Neural cell (in vitro differentiated cells): ENCODE results near the gene KLK8. TPM values are rescaled to one million over a fixed set of nuclear protein-coding genes. Genes with fewer than 3 reads are reported as not detected.

ENCODE experiments used
- H2AFZ ChIP-seq: fragments of 200-600, 300-800 bp; sonication (generic), shearing (Covaris generic); 2 replicates; pipeline ENCODE4 v1.6.0; 2014; ENCODE audit warnings: low read depth, mild to moderate bottlenecking, antibody characterized with exemption, low read length, moderate library complexity
- H3F3A ChIP-seq: fragments of 200-600 bp; shearing (Covaris generic); 2 replicates; pipeline ENCODE4 v1.6.1; 2016; ENCODE audit warnings: mild to moderate bottlenecking, moderate library complexity, mixed read lengths, antibody characterized with exemption, low read length; ENCODE audit not compliant: insufficient read depth, poor library complexity, severe bottlenecking
- H3K27ac ChIP-seq: fragments of 200-600, 300-800 bp; sonication (generic), shearing (Covaris generic); 2 replicates; pipeline ENCODE4 v1.5.1; 2014; ENCODE audit warnings: mild to moderate bottlenecking, low read length, moderate library complexity
- H3K27me3 ChIP-seq: fragments of 300-800, 200-600 bp; sonication (generic), shearing (Covaris generic); 2 replicates; pipeline ENCODE4 v1.6.0; 2014; ENCODE audit warnings: mild to moderate bottlenecking, low read depth, low read length, moderate library complexity; ENCODE audit not compliant: insufficient read depth
- H3K36me3 ChIP-seq: fragments of 300-800, 200-600 bp; sonication (generic), shearing (Covaris generic); 2 replicates; pipeline ENCODE4 v1.5.1; 2014; ENCODE audit warnings: mild to moderate bottlenecking, antibody characterized with exemption, low read length, moderate library complexity; ENCODE audit not compliant: insufficient read depth
- H3K4me2 ChIP-seq: fragments of 300-800, 200-600 bp; sonication (generic), shearing (Covaris generic); 2 replicates; pipeline ENCODE4 v1.6.0; 2014; ENCODE audit warnings: mild to moderate bottlenecking, low read length
- H3K4me3 ChIP-seq: fragments of 300-800, 200-600 bp; sonication (generic), shearing (Covaris generic); 2 replicates; pipeline ENCODE4 v1.5.1; 2014; ENCODE audit warnings: mild to moderate bottlenecking, low read length, moderate library complexity
- H3K79me2 ChIP-seq: fragments of 200-600 bp; shearing (Covaris generic); replicated peaks from 2 replicates; pipeline ENCODE4 v1.6.0; 2014; ENCODE audit warnings: mild to moderate bottlenecking, low read length, moderate library complexity; ENCODE audit not compliant: insufficient read depth
- H3K9ac ChIP-seq: fragments of 300-800, 200-600 bp; sonication (generic), shearing (Covaris generic); 2 replicates; pipeline ENCODE4 v1.6.1; 2016; ENCODE audit warnings: mild to moderate bottlenecking, low read length, mixed read lengths
- H3K9me2 ChIP-seq: fragments of 200-600 bp; shearing (Covaris generic); 2 replicates; pipeline ENCODE4 v1.6.1; 2016; ENCODE audit warnings: mild to moderate bottlenecking, low read length, mixed read lengths; ENCODE audit not compliant: insufficient read depth
- H3K9me3 ChIP-seq: fragments of 200-600, 300-800 bp; sonication (generic), shearing (Covaris generic); 2 replicates; pipeline ENCODE4 v1.6.1; 2016; ENCODE audit warnings: mild to moderate bottlenecking, mixed run types, low read length, moderate library complexity, mixed read lengths
- H4K20me1 ChIP-seq: fragments of 200-600 bp; shearing (Covaris generic); 2 replicates; pipeline ENCODE4 v1.6.1; 2016; ENCODE audit warnings: mild to moderate bottlenecking, mixed run types; ENCODE audit not compliant: insufficient read depth
- EZH2 ChIP-seq: fragments of 200-600, 300-800 bp; shearing (Covaris generic), sonication (generic); IDR thresholded peaks from 2 replicates; pipeline ENCODE4 v1.6.1; 2014; ENCODE audit warnings: antibody characterized with exemption, low read length, borderline replicate concordance, mild to moderate bottlenecking; ENCODE audit not compliant: insufficient read depth, poor library complexity, severe bottlenecking
- MXI1 ChIP-seq: fragments of 450-650 bp; conservative IDR thresholded peaks from 2 replicates; pipeline ENCODE4 v1.6.1; 2014; ENCODE audit warnings: antibody characterized with exemption, mild to moderate bottlenecking; ENCODE audit not compliant: poor library complexity, severe bottlenecking
- RAD21 ChIP-seq: fragments of 450-650 bp; conservative IDR thresholded peaks from 2 replicates; pipeline ENCODE4 v1.6.1; 2014; ENCODE audit warnings: antibody characterized with exemption, mild to moderate bottlenecking, moderate library complexity
- SMC3 ChIP-seq: fragments of 450-650 bp; conservative IDR thresholded peaks from 2 replicates; pipeline ENCODE4 v1.6.1; 2014; ENCODE audit warnings: antibody characterized with exemption, mild to moderate bottlenecking, moderate library complexity; ENCODE audit not compliant: poor library complexity
- polyA plus RNA-seq: library from polyadenylated mRNA; depleted of rRNA; stranded (reverse); fragments of >200 nt; gene quantifications from 2 replicates; pipeline ENCODE4 v1.2.3, GENCODE V29; 2014
- TF ChIP-seq, protein P1 (sequence below): IDR thresholded peaks from 2 replicates; pipeline ENCODE4 v1.6.1; 2012; ENCODE audit warnings: borderline replicate concordance
- TF ChIP-seq, protein P2 (sequence below): fragments of 450-650 bp; IDR thresholded peaks from 2 replicates; pipeline ENCODE4 v1.5.1; 2014; ENCODE audit warnings: antibody characterized with exemption, mild to moderate bottlenecking, moderate library complexity; ENCODE audit not compliant: poor library complexity, severe bottlenecking

Gene KLK8
- polyA plus RNA-seq, 1 donor from 2014 or later, result not detected

DNA sequence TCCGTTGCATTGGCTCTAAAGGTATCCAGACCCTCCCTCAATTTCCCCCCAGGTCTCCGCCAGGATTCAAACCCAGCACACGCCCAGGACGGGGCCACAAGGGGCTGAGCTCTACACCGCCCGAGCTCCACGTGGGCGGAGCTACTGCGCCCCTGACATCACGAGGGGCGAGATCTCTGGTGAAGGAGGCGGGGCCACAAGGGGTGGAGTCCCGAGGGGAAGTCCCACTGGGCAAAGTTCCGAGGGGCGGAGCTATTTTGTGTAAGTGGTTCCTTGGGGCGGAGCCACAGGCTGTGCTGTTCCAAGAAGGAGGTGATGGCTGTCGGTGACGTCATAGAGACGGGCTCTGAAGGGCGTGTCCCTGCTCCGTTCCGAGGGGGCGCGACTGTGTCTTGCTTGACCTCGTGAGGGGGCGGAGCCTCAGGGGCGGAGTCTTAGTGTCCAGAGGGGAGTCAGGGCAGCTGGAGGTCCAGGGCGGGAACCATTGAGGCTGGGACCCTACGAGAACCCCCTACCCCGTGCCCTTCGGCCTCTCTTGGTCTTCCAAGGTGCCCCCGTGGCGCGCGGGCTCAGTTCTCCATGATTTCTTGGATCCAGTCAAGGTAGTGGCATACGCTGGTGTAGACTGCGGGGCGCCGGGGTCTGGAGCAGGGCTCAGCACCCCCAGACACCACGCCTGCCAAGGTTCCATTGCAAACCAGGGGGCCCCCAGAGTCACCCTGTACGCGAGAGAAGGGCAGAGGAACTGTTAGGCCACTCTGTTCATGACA is 1.3 kb upstream of the KLK8 start:
- H3K4me2 ChIP-seq, result no peak overlapping the region
- H4K20me1 ChIP-seq, result no peaks in the 10 kb centered on the region
- H3K79me2 ChIP-seq, result no peaks in the 10 kb centered on the region
- TF ChIP-seq MXI1 (no peak), SMC3 (no peak), RAD21 (no peak), EZH2 (no peak)
- TF ChIP-seq, protein P1, sequence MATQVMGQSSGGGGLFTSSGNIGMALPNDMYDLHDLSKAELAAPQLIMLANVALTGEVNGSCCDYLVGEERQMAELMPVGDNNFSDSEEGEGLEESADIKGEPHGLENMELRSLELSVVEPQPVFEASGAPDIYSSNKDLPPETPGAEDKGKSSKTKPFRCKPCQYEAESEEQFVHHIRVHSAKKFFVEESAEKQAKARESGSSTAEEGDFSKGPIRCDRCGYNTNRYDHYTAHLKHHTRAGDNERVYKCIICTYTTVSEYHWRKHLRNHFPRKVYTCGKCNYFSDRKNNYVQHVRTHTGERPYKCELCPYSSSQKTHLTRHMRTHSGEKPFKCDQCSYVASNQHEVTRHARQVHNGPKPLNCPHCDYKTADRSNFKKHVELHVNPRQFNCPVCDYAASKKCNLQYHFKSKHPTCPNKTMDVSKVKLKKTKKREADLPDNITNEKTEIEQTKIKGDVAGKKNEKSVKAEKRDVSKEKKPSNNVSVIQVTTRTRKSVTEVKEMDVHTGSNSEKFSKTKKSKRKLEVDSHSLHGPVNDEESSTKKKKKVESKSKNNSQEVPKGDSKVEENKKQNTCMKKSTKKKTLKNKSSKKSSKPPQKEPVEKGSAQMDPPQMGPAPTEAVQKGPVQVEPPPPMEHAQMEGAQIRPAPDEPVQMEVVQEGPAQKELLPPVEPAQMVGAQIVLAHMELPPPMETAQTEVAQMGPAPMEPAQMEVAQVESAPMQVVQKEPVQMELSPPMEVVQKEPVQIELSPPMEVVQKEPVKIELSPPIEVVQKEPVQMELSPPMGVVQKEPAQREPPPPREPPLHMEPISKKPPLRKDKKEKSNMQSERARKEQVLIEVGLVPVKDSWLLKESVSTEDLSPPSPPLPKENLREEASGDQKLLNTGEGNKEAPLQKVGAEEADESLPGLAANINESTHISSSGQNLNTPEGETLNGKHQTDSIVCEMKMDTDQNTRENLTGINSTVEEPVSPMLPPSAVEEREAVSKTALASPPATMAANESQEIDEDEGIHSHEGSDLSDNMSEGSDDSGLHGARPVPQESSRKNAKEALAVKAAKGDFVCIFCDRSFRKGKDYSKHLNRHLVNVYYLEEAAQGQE, result no peak
- TF ChIP-seq, protein P2, sequence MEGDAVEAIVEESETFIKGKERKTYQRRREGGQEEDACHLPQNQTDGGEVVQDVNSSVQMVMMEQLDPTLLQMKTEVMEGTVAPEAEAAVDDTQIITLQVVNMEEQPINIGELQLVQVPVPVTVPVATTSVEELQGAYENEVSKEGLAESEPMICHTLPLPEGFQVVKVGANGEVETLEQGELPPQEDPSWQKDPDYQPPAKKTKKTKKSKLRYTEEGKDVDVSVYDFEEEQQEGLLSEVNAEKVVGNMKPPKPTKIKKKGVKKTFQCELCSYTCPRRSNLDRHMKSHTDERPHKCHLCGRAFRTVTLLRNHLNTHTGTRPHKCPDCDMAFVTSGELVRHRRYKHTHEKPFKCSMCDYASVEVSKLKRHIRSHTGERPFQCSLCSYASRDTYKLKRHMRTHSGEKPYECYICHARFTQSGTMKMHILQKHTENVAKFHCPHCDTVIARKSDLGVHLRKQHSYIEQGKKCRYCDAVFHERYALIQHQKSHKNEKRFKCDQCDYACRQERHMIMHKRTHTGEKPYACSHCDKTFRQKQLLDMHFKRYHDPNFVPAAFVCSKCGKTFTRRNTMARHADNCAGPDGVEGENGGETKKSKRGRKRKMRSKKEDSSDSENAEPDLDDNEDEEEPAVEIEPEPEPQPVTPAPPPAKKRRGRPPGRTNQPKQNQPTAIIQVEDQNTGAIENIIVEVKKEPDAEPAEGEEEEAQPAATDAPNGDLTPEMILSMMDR, result no peak
- no peaks in the 10 kb centered on the region for H3F3A ChIP-seq
- H2AFZ ChIP-seq, result no peak overlapping the region
- H3K9me3 ChIP-seq, result no peaks in the 10 kb centered on the region
- H3K27ac ChIP-seq, result no peak overlapping the region
- H3K4me3 ChIP-seq, result no peak overlapping the region
- no peaks in the 10 kb centered on the region for H3K27me3 ChIP-seq
- no peaks in the 10 kb centered on the region for H3K9me2 ChIP-seq
- no peak overlapping the region for H3K9ac ChIP-seq
- H3K36me3 ChIP-seq, result no peaks in the 10 kb centered on the region

DNA sequence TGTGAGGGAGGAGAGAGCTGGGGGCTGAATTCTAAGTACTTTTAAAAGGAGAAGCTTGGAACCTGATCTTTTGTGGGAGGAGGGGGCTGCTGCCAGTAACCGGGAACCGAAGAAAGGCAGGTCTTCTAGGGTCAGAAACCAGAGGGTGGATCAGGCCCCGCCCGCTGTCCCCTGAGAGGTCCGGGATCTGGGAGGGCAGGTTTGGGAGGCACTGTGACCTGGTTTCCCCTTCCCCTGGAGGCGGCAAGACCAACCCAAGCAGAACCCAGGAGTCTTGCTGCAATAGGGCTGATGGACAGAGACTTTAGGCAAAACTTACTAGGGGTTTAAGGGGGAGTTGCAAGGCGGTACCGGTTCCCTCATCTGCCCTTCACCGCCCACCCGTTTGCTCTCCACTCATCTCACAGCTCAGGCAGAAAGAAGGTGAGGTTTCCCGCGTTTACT is 707 bp upstream of the KLK8 start:
- H4K20me1 ChIP-seq, result no peaks in the 10 kb centered on the region
- H3F3A ChIP-seq, result no peaks in the 10 kb centered on the region
- no peak overlapping the region for H3K4me3 ChIP-seq
- H3K9me3 ChIP-seq, result no peaks in the 10 kb centered on the region
- H3K36me3 ChIP-seq, result no peaks in the 10 kb centered on the region
- no peak overlapping the region for H3K9ac ChIP-seq
- no peaks in the 10 kb centered on the region for H3K27me3 ChIP-seq
- TF ChIP-seq, protein P2, result no peak
- H2AFZ ChIP-seq, result no peak overlapping the region
- no peak overlapping the region for H3K4me2 ChIP-seq
- H3K9me2 ChIP-seq, result no peaks in the 10 kb centered on the region
- H3K79me2 ChIP-seq, result no peaks in the 10 kb centered on the region
- H3K27ac ChIP-seq, result no peak overlapping the region
